ENCODE measurements around the gene ZDHHC19.
"Not testable (repeated sequence)": the region's sequence is repeated elsewhere in the genome, so short reads cannot be mapped to it uniquely, and the experiment has no call there.

The ZDHHC19 gene

GRCh38 chr3:196225763-196226364, 14.7 kb upstream of the ZDHHC19 start:
- FAIRE-seq (no peak), DNase-seq (ENCODE audit: insufficient read length, low spot score) (no peak)

- FAIRE-seq = no peak
- no peak for DNase-seq (ENCODE audit: insufficient read length, low spot score)
These were observed 13.9 kb upstream of the ZDHHC19 start for GRCh38 chr3:196225086-196225485.

GRCh38 chr3:196222876-196223595, 11.8 kb upstream of the ZDHHC19 start:
- no peak for FAIRE-seq
- DNase-seq (ENCODE audit: insufficient read length, low spot score) = no peak

- FAIRE-seq (no peak), DNase-seq (ENCODE audit: insufficient read length, low spot score) (no peak)
These were observed 9.8 kb upstream of the ZDHHC19 start for GRCh38 chr3:196220991-196221390.

GRCh38 chr3:196220587-196220986, 9.4 kb upstream of the ZDHHC19 start:
- no peak for FAIRE-seq

GRCh38 chr3:196219970-196220311, 8.7 kb upstream of the ZDHHC19 start:
- no peak for FAIRE-seq
- no peak for DNase-seq (ENCODE audit: insufficient read length, low spot score)

More at GRCh38 chr3:196220587-196220986, 9.4 kb upstream of the ZDHHC19 start:
- no peak for DNase-seq (ENCODE audit: insufficient read length, low spot score)

GRCh38 chr3:196219194-196219969, 8.2 kb upstream of the ZDHHC19 start:
- DNase-seq (ENCODE audit: insufficient read length, low spot score) (peak; percentile 77), FAIRE-seq (peak; percentile 86)

GRCh38 chr3:196218155-196218712, 7.0 kb upstream of the ZDHHC19 start:
- FAIRE-seq = no peak
- DNase-seq (ENCODE audit: insufficient read length, low spot score) = no peak

- no peak for DNase-seq (ENCODE audit: insufficient read length, low spot score)
- no peak for FAIRE-seq
These were observed 6.3 kb upstream of the ZDHHC19 start for GRCh38 chr3:196217307-196218154.

- FAIRE-seq = no peak
These were observed 5.5 kb upstream of the ZDHHC19 start for GRCh38 chr3:196216681-196217211.

GRCh38 chr3:196216089-196216564, 4.9 kb upstream of the ZDHHC19 start, which contains the start of gene SLC51A:
Gene SLC51A (plus strand): TSS chr3:196216534. CDS start chr3:196216713, 179 bp downstream.
- FAIRE-seq = no peak
- no peak for DNase-seq (ENCODE audit: insufficient read length, low spot score)

More at GRCh38 chr3:196216681-196217211, 5.5 kb upstream of the ZDHHC19 start:
- no peak for DNase-seq (ENCODE audit: insufficient read length, low spot score)

- FAIRE-seq (no peak), DNase-seq (ENCODE audit: insufficient read length, low spot score) (no peak)
These were observed 4.4 kb upstream of the ZDHHC19 start for GRCh38 chr3:196215493-196216020.

- FAIRE-seq (no peak), DNase-seq (ENCODE audit: insufficient read length, low spot score) (no peak)
These were observed 3.7 kb upstream of the ZDHHC19 start for GRCh38 chr3:196214783-196215441.

- FAIRE-seq; DNase-seq (ENCODE audit: insufficient read length, low spot score): not testable (repeated sequence)
These were observed 1.1 kb downstream of the ZDHHC19 start for GRCh38 chr3:196209944-196210672.

- no peak for FAIRE-seq
These were observed 2.1 kb downstream of the ZDHHC19 start for GRCh38 chr3:196208942-196209695.

GRCh38 chr3:196207833-196208607, 3.2 kb downstream of the ZDHHC19 start:
- FAIRE-seq (no peak), DNase-seq (ENCODE audit: insufficient read length, low spot score) (peak; percentile 73)

More at GRCh38 chr3:196208942-196209695, 2.1 kb downstream of the ZDHHC19 start:
- DNase-seq (ENCODE audit: insufficient read length, low spot score) = no peak

All from GM19239 (cell line).